ENCODE data around the gene L1CAM.

- TF ChIP-seq RFX5 (IDR thresholded peaks at IDR 0.05) (no peak), CTCF (IDR thresholded peaks at IDR 0.05) (no peak), JUNB (IDR thresholded peaks at IDR 0.05) (no peak), EP300 (IDR thresholded peaks at IDR 0.05) (no peak), POLR2A (IDR thresholded peaks at IDR 0.05; ENCODE audit: low read length) (no peak), HOXB5 (CRISPR knock-in tag; IDR thresholded peaks at IDR 0.05) (no peak), MYC (IDR thresholded peaks at IDR 0.05; ENCODE audit: borderline replicate concordance, low read length) (no peak)
Observed at GRCh38 chrX:153883163-153883843, 2.7 kb downstream of the L1CAM start.
